K562 (cell line): Measurements from ENCODE around the gene MAP2K3. TPM values are rescaled to one million over a fixed set of nuclear protein-coding genes. Genes with fewer than 3 reads are reported as not detected.

Experiments used
- CBFA2T2 ChIP-seq: fragments of 450-650 bp; conservative IDR thresholded peaks from 2 replicates; pipeline ENCODE4 v1.6.1; 2017; ENCODE audit warnings: mild to moderate bottlenecking
- CCAR2 ChIP-seq: fragments of 200-400 bp; formaldehyde crosslinking; IDR thresholded peaks from 2 replicates; pipeline ENCODE4 v1.6.1; 2017; ENCODE audit warnings: mild to moderate bottlenecking, low read depth, low read length
- CTBP1 ChIP-seq: fragments of 450-650 bp; IDR thresholded peaks from 2 replicates; pipeline ENCODE4 v1.6.1; 2016; ENCODE audit warnings: borderline replicate concordance
- E2F1 ChIP-seq: sonication (generic); formaldehyde crosslinking; IDR thresholded peaks from 2 replicates; pipeline ENCODE4 v1.8.1; 2023; ENCODE audit warnings: mild to moderate bottlenecking, missing genetic modification reagents, moderate library complexity
- FOSL1 ChIP-seq: fragments of 200-800 bp; sonication (Bioruptor generic); conservative IDR thresholded peaks from 2 replicates; pipeline ENCODE4 v1.6.1; 2016; ENCODE audit warnings: missing genetic modification characterization, missing compliant biosample characterization
- HNRNPH1 ChIP-seq: fragments of 200-400 bp; formaldehyde crosslinking; optimal IDR thresholded peaks from 2 replicates; pipeline ENCODE3; 2017; ENCODE audit warnings: low read depth, mild to moderate bottlenecking, low read length, moderate library complexity
- MYNN ChIP-seq, 2 experiments: sonication (generic); formaldehyde crosslinking in 1 of 2; IDR thresholded peaks; 2 replicates each; pipeline versions ENCODE4 v1.5.0 to v1.6.1; 2016 to 2020; ENCODE audit warnings: antibody characterized with exemption in 1 of 2, missing genetic modification reagents in 1 of 2
- NEUROD1 ChIP-seq: fragments of 150-350 bp; IDR thresholded peaks from 2 replicates; pipeline ENCODE4 v1.6.1; 2014; ENCODE audit warnings: borderline replicate concordance, low read length, low read depth; ENCODE audit not compliant: partially characterized antibody
- RBM14 ChIP-seq: fragments of 200-400 bp; formaldehyde crosslinking; IDR thresholded peaks from 2 replicates; pipeline ENCODE4 v1.6.1; 2018; ENCODE audit warnings: low read depth, mild to moderate bottlenecking, low read length, moderate library complexity, borderline replicate concordance; ENCODE audit not compliant: insufficient read depth
- SIN3A ChIP-seq, 2 experiments: fragments of 150-350 bp in 1 of 2; IDR thresholded peaks; 2 replicates each; pipeline ENCODE4 v1.6.1; 2011 to 2016; ENCODE audit warnings: borderline replicate concordance in 2 of 2, low read depth in 2 of 2, low read length in 2 of 2, mild to moderate bottlenecking in 2 of 2, moderate library complexity in 2 of 2; ENCODE audit not compliant: control insufficient read depth in 1 of 2
- TBP ChIP-seq: optimal IDR thresholded peaks from 2 replicates; pipeline ENCODE3; 2011; ENCODE audit warnings: low read depth, low read length, improper control_type of control experiment
- TFAP4 ChIP-seq: sonication (generic); formaldehyde crosslinking; IDR thresholded peaks from 2 replicates; pipeline ENCODE4 v1.8.0; 2022; ENCODE audit warnings: missing genetic modification reagents, mild to moderate bottlenecking, moderate library complexity, borderline replicate concordance
- UBTF ChIP-seq, 2 experiments: IDR thresholded peaks; 2 replicates each; pipeline ENCODE4 v1.6.1; 2012; ENCODE audit warnings: improper control_type of control experiment in 2 of 2, low read depth in 2 of 2, low read length in 2 of 2, borderline replicate concordance in 1 of 2
- USF2 ChIP-seq: sonication (generic); formaldehyde crosslinking; IDR thresholded peaks from 2 replicates; pipeline ENCODE4 v1.5.0; 2020; ENCODE audit warnings: missing genetic modification reagents
- ZFP91 ChIP-seq: sonication (generic); formaldehyde crosslinking; IDR thresholded peaks from 2 replicates; pipeline ENCODE4 v1.8.0; 2022; ENCODE audit warnings: mild to moderate bottlenecking, missing genetic modification reagents
- polyA plus RNA-seq, 8 experiments: library from polyadenylated mRNA; depleted of rRNA in 4 of 8; stranded (reverse) in 5 of 8; unstranded in 3 of 8; fragments of >200 nt; fragmentation: Nextera tagmentation in 2 of 8; fragmentation: Illumina TruSeq in 1 of 8; extraction: Ambion mirVana in 2 of 8; extraction: Trizol in 1 of 8; gene quantifications; 2 replicates each; pipeline versions ENCODE4 v1.2.1 to v1.2.3, GENCODE V29; 2011 to 2014; ENCODE audit warnings: inconsistent platforms in 1 of 8, missing spikeins in 1 of 8
- total RNA-seq, 7 experiments: library from RNA; depleted of rRNA in 6 of 7; stranded (reverse); fragments of >200 nt in 6 of 7; fragmentation: Illumina TruSeq in 2 of 7; extraction: Trizol in 2 of 7; gene quantifications; 2 replicates each; pipeline versions ENCODE4 v1.2.1 to v1.2.3, GENCODE V29; 2011 to 2021; ENCODE audit warnings: low replicate concordance in 1 of 7
- TF ChIP-seq, protein P1 (sequence below), 3 experiments: fragments of 200-800 bp in 1 of 3; sonication (Bioruptor generic) in 1 of 3; sonication (generic) in 1 of 3; formaldehyde crosslinking in 1 of 3; IDR thresholded peaks; 2 replicates each; pipeline versions ENCODE4 v1.6.1 to v1.8.0; 2016 to 2022; ENCODE audit warnings: mild to moderate bottlenecking in 2 of 3, missing compliant biosample characterization in 2 of 3, missing genetic modification characterization in 2 of 3, missing genetic modification reagents in 1 of 3

Gene MAP2K3
- total and polyA plus RNA-seq, 9 of the 15 experiments (the other 6 are each of a cell fraction or from before 2014, with no cell fraction given), result 0.18 to 14.8 (median 3.5) TPM

GRCh38 chr17:21252796-21253645 is 31.5 kb upstream of the MAP2K3 start, which contains the start of gene NATD1 (continued):
- peak; percentile 58 for TF ChIP-seq TBP
- TF ChIP-seq FOSL1 (tag), result no peak
- peak; percentile 95 for TF ChIP-seq USF2 (CRISPR knock-in tag)
- TF ChIP-seq MYNN (IDR thresholded peaks at IDR 0.05), result no peak
- no peak for TF ChIP-seq MYNN (CRISPR knock-in tag; IDR thresholded peaks at IDR 0.05)
- TF ChIP-seq, protein P1, sequence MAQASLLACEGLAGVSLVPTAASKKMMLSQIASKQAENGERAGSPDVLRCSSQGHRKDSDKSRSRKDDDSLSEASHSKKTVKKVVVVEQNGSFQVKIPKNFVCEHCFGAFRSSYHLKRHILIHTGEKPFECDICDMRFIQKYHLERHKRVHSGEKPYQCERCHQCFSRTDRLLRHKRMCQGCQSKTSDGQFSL (CRISPR knock-in tag; IDR thresholded peaks at IDR 0.05), result peak; percentile 74
- TF ChIP-seq, protein P1 (tag; IDR thresholded peaks at IDR 0.05), result peak in 1 of 2 experiments; percentile 82; a peak in 2 of 4 replicates
- TF ChIP-seq E2F1 (CRISPR knock-in tag), result no peak
- TF ChIP-seq TFAP4 (CRISPR knock-in tag), result peak; percentile 99
- TF ChIP-seq NEUROD1, result peak; percentile 31
- TF ChIP-seq CBFA2T2, result peak; percentile 57
- TF ChIP-seq UBTF (IDR thresholded peaks at IDR 0.05; ENCODE audit: borderline replicate concordance in 1 of 2, low read depth in 2 of 2, low read length in 2 of 2), result peak; percentile 26 to 34; a peak in 1 of 4 replicates
- TF ChIP-seq SIN3A (IDR thresholded peaks at IDR 0.05; ENCODE audit: borderline replicate concordance in 2 of 2, control insufficient read depth in 1 of 2, low read depth in 2 of 2, low read length in 2 of 2), result peak in 1 of 2 experiments; percentile 59; a peak in 1 of 4 replicates
- TF ChIP-seq CCAR2, result no peak
- TF ChIP-seq RBM14, result no peak
- peak; percentile 90 for TF ChIP-seq ZFP91 (CRISPR knock-in tag)
- TF ChIP-seq HNRNPH1, result no peak
- peak; percentile 61 for TF ChIP-seq CTBP1
